ENCODE results near the gene PSMD13.

PSMD13 gene

DNA sequence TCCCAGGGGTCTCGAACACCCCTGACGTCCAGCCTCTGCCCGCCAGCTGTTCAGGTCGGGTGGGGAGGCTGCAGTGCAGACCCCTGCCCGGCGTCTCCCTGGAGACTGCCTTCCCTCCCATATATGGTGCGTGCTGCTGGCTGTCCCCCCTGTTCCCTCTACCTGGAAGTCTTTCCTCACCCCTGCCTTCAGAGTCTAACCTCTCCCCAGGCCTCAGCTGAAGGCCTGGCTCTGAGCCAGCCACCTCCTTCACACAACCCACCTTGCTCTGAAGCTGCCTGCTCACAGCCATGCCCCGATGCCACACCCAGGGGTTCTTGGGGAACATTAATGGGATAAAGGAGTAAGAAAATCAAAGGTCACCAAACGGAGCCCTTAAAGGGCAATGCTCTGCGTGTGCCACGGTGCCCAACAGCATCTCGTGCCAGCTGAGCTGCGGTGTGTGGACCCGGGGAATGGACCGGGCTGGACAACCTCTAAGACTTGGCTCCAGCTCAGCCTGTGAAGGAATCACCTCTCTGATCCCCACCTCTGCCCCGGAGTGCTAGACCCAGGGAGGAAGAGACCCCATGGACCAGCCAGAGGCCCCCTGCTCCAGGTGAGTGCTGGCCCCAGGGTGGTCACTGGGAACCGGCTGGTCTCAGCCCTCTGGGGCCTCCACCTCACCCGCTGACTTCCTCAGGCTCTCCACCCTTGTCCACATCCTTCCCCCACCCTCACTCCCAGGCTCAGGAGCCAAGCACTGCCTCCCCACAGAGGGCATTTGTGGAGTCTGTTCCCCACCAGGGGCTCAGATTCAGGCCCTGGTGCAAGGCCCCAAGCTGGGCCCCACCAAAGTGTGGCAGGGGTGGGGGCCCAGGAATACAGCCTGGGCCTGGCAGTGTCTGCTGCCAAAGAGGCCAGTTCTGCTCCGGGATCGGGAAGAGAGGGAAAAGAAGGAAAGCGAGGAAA is 41.5 kb downstream of the PSMD13 start, which contains the start of gene NLRP6:
TSS of gene NLRP6 (plus strand) at position 407 of the 951 bp plus-strand sequence. CDS start at position 570, 163 bp downstream.
- DNase-seq: peak in 1 of 2 donors; percentile 13

DNA sequence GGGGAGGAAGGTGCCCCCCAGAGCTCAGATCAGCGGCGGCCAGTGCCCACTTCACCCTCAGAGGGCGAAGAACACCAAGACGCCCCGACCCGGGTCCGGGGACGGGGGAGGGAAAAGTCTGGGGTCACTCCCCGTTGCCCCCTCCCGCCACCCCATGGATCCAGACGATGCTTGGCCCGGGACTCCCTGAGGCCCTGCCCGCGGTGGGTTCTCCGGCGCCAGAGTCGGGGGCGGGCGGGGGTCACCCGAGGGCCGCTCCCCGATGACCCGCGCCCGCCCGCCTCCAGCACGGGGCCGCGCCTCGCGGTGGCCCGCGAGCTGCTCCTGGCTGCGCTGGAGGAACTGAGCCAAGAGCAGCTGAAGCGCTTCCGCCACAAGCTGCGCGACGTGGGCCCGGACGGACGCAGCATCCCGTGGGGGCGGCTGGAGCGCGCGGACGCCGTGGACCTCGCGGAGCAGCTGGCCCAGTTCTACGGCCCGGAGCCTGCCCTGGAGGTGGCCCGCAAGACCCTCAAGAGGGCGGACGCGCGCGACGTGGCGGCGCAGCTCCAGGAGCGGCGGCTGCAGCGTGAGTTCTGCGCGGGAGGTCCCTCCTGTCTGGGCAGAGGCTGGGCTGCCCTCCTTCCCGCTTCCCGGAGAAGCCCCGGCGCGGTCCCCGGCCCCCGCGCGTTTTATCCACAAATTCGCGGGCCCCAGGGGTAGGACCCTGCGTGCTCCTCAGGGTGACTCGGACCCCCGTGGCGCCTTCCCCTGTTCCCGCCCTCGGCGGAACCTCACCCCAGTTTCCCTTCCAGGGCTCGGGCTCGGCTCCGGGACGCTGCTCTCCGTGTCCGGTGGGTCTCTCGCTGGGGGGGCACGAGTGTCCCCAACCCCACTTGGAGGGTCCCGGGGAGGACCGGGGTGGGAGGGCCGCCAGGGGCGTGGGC is 42.5 kb downstream of the PSMD13 start:
- peak in 1 of 2 donors; percentile 15 for DNase-seq

- DNase-seq: peak; percentile 46 to 56
Observed at GRCh38 chr11:279966-280705, 43.4 kb downstream of the PSMD13 start.

- peak; percentile 29 to 38 for DNase-seq
Observed at GRCh38 chr11:280706-281485, 44.1 kb downstream of the PSMD13 start.

GRCh38 chr11:281486-282161 is 44.8 kb downstream of the PSMD13 start:
- DNase-seq: peak in 1 of 2 donors; percentile 2

DNA sequence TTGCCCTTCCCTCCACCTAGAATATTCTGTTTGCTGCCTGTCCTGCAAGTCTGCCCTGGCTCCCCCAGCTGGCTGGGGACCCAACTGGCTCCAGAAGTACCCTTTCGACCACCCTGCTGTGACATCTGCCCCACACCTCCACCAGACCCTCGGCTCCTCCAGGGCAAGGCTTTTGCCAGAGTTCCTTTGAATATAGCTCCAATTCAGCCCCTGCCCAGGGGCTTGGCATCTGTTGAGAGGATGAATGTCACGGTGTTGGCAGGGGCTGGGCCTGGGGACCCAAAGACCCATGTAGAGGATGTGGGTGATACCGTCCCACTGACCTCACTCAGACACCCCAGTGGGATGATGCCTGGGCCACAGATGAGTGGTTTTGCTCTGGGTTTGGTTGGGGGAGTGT is 45.4 kb downstream of the PSMD13 start:
- peak in 1 of 2 donors; percentile 8 for DNase-seq

DNA sequence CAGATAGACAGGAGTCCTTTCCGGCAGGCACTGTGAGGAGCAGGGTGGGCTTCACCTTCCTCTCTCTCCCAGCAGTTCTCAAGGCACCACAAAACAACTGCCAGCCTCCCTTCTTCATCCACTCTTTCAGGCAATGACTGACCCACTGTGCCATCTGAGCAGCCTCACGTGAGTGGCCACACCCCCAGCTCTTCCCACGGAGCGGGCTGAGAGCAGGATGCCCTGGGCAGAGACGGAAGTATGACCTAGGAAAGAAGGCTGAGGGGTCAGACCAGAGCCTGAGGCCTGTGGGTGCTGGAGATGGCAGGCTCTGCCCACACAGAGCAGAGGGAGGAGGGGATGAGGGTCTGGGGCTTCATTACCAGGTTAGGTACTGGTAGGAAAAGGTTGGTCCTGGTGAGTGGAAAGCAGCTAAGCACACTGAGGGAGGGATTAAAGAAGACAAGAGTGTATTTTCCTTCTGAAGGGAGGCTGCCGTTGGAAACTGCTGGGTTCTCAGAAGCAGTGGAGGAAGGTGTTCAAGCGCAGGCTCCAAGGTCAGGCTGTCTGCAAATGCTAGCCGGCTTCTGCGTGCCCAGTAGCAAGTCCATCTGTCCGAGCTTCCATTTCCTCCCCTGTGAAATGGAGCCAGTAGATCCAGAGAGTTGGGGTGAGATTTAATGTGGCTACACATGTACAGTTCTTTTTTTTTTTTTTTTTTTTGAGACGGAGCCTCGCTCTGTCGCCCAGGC is 46.0 kb downstream of the PSMD13 start:
- DNase-seq: peak in 1 of 2 donors; percentile 9

DNA sequence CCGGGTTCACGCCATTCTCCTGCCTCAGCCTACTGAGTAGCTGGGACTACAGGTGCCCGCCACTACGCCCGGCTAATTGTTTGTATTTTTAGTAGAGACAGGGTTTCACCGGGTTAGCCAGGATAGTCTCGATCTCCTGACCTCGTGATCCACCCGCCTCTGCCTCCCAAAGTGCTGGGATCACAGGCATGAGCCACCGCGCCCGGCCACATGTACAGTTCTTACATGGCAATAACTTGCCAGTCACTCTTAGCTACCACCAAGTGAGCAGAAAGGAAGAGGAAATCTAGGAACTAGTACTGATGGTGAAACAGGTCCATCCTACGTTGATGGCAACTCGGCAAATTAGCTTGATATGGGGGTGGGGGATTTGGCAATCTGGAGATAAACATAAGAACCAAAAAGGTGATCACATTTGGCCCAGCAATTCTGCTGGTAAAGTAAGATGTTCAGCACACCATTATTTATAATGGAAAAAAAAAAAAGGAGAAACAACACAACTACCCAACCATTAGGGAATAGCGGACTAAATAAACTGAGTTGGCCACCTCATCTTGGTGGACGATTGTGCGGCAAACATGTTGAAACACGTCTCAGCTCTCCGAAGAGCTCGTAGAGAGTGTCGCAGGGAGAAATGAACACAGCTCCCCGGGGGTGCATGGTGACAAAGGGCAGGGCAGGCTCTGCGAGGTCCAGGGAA is 46.8 kb downstream of the PSMD13 start:
- DNase-seq: peak in 1 of 2 donors; percentile 3

DNA sequence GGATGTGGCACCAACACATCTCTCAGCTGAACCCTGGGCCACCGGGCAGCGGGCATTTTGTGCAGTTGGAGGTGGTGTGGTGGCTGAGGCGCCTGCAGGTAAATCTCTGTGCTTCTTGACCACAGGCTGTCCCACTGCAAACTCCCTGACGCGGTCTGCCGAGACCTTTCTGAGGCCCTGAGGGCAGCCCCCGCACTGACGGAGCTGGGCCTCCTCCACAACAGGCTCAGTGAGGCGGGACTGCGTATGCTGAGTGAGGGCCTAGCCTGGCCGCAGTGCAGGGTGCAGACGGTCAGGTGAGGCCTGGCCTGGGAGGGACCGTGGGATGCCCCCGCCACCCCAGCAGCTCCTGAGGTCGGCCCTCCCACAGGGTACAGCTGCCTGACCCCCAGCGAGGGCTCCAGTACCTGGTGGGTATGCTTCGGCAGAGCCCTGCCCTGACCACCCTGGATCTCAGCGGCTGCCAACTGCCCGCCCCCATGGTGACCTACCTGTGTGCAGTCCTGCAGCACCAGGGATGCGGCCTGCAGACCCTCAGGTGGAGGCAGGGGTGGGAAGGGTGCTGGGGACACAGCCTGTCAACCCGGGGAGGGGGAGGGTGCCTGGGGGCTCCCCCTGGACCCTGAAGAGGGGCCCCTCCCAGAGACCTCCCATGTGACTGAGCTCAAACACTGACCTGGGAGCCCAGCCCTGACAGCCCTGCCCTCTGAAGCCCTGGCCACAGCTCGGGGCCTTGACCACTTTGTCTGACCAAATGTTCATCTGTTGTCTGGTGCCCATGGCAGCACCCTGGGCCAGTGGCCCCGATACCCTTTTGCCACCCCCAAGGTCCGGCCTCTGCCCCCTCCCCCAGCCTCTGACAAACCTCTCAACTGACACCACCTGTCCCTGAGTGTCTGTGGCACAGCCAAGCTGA is 47.6 kb downstream of the PSMD13 start:
- peak in 1 of 2 donors; percentile 9 for DNase-seq

GRCh38 chr11:285021-285893 is 48.5 kb downstream of the PSMD13 start:
- DNase-seq: peak in 1 of 2 donors; percentile 9

- peak in 1 of 2 donors; percentile 7 for DNase-seq
Observed at GRCh38 chr11:285894-286220, 49.1 kb downstream of the PSMD13 start.

DNA sequence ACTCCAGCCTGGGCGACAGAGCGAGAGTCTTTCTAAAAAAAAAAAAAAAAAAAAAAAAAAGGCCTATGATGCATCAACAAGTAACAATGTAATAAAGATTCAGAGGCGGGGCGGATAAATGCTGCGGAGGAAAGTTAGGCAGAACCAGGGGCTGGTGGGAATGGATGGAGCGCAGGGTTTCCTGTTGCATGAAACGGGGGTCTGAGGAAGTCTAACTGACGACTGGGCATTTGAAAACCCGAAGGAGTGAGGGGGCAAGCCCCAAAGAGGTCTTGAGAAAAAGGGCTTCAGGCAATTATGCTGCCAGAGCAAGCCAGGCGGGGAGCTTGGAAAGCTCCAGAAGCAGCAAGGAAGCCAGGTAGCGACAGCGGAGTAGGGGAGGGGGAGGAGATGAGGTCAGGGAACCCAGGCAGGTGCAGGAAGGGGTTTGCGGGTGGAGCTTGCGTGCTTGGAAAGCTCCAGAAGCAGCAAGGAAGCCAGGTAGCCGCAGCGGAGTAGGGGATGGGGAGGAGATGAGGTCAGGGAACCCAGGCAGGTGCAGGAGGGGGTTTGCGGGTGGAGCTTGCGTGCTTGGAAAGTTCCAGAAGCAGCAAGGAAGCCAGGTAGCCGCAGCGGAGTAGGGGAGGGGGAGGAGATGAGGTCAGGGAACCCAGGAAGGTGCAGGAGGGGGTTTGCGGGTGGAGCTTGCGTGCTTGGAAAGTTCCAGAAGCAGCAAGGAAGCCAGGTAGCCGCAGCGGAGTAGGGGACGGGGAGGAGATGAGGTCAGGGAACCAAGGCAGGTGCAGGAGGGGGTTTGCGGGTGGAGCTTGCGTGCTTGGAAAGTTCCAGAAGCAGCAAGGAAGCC is 50.4 kb downstream of the PSMD13 start:
- peak; percentile 77 to 80 for DNase-seq

- DNase-seq: peak in 1 of 2 donors; percentile 11
Observed at GRCh38 chr11:287821-288477, 51.2 kb downstream of the PSMD13 start.

GRCh38 chr11:288478-289397 is 52.0 kb downstream of the PSMD13 start, which contains the start of gene PGGHG:
Gene PGGHG (plus strand): TSS chr11:289126. CDS start chr11:289817, 691 bp downstream.
- DNase-seq: peak; percentile 47 to 63

- peak; percentile 33 to 34 for DNase-seq
Observed at GRCh38 chr11:289398-289711, 52.6 kb downstream of the PSMD13 start.
